ENCODE data around the gene MFSD2B.
"Not testable (repeated sequence)": the region's sequence is repeated elsewhere in the genome, so short reads cannot be mapped to it uniquely, and the experiment has no call there.

MFSD2B gene

GRCh38 chr2:24012521-24013188 lies 2.8 kb downstream of the MFSD2B start:
- DNase-seq (ENCODE audit: extremely low read depth, low read depth), result no peak
- TF ChIP-seq CTCF (IDR thresholded peaks at IDR 0.05; ENCODE audit: low read depth, low read length), result no peak

GRCh38 chr2:24014902-24015301 lies 5.0 kb downstream of the MFSD2B start:
- DNase-seq (ENCODE audit: extremely low read depth, low read depth), result not testable (repeated sequence)

- no peak for TF ChIP-seq CTCF (IDR thresholded peaks at IDR 0.05; ENCODE audit: low read depth, low read length)
- peak; percentile 24 for DNase-seq (ENCODE audit: extremely low read depth, low read depth)
Observed at GRCh38 chr2:24015562-24016375, 5.9 kb downstream of the MFSD2B start.

- TF ChIP-seq CTCF (IDR thresholded peaks at IDR 0.05; ENCODE audit: low read depth, low read length), result no peak
Observed at GRCh38 chr2:24016376-24016761, 6.5 kb downstream of the MFSD2B start.

GRCh38 chr2:24016853-24017703 lies 7.2 kb downstream of the MFSD2B start:
- no peak for TF ChIP-seq CTCF (IDR thresholded peaks at IDR 0.05; ENCODE audit: low read depth, low read length)
- no peak for DNase-seq (ENCODE audit: extremely low read depth, low read depth)

More at GRCh38 chr2:24016376-24016761, 6.5 kb downstream of the MFSD2B start:
- no peak for DNase-seq (ENCODE audit: extremely low read depth, low read depth)

- no peak for DNase-seq (ENCODE audit: extremely low read depth, low read depth)
Observed at GRCh38 chr2:24017711-24018110, 7.8 kb downstream of the MFSD2B start.

More at GRCh38 chr2:24017711-24018110, 7.8 kb downstream of the MFSD2B start:
- TF ChIP-seq CTCF (IDR thresholded peaks at IDR 0.05; ENCODE audit: low read depth, low read length), result no peak
